Measurements from ENCODE around the gene LYZL6.
A peak's percentile ranks its signal among the peaks of the same experiment; 100 is the strongest.

Gene LYZL6

GRCh38 chr17:35895636-35896587, 47.6 kb downstream of the LYZL6 start:
- H3K4me3 ChIP-seq (ENCODE audit: low read depth, low read length): no peak overlapping the region
- peak; percentile 59 for DNase-seq (ENCODE audit: low read depth)
- TF ChIP-seq CTCF (IDR thresholded peaks at IDR 0.05; ENCODE audit: insufficient read depth, low read depth, low read length, missing control alignments): no peak

GRCh38 chr17:35894206-35894605, 49.3 kb downstream of the LYZL6 start:
- no peak for TF ChIP-seq CTCF (IDR thresholded peaks at IDR 0.05; ENCODE audit: insufficient read depth, low read depth, low read length, missing control alignments)

GRCh38 chr17:35893751-35894150, 49.8 kb downstream of the LYZL6 start:
- DNase-seq (ENCODE audit: low read depth): no peak
- H3K4me3 ChIP-seq (ENCODE audit: low read depth, low read length): no peak overlapping the region
- no peak for TF ChIP-seq CTCF (IDR thresholded peaks at IDR 0.05; ENCODE audit: insufficient read depth, low read depth, low read length, missing control alignments)

More at GRCh38 chr17:35894206-35894605, 49.3 kb downstream of the LYZL6 start:
- no peak overlapping the region for H3K4me3 ChIP-seq (ENCODE audit: low read depth, low read length)
- no peak for DNase-seq (ENCODE audit: low read depth)

GRCh38 chr17:35892091-35893035, 51.1 kb downstream of the LYZL6 start:
- no peak overlapping the region for H3K4me3 ChIP-seq (ENCODE audit: low read depth, low read length)
- DNase-seq (ENCODE audit: low read depth): peak; percentile 67
- no peak for TF ChIP-seq CTCF (IDR thresholded peaks at IDR 0.05; ENCODE audit: insufficient read depth, low read depth, low read length, missing control alignments)

GRCh38 chr17:35891269-35891668, 52.2 kb downstream of the LYZL6 start:
- no peak for TF ChIP-seq CTCF (IDR thresholded peaks at IDR 0.05; ENCODE audit: insufficient read depth, low read depth, low read length, missing control alignments)
- DNase-seq (ENCODE audit: low read depth): no peak
- no peak overlapping the region for H3K4me3 ChIP-seq (ENCODE audit: low read depth, low read length)

GRCh38 chr17:35890774-35891155, 52.7 kb downstream of the LYZL6 start:
- no peak for TF ChIP-seq CTCF (IDR thresholded peaks at IDR 0.05; ENCODE audit: insufficient read depth, low read depth, low read length, missing control alignments)
- no peak overlapping the region for H3K4me3 ChIP-seq (ENCODE audit: low read depth, low read length)
- DNase-seq (ENCODE audit: low read depth): peak; percentile 21

Data from GM12865 (cell line).